ACHN (cell line): ENCODE results near the gene MEGF11.

Experiments
- DNase-seq: peaks from one replicate; pipeline ENCODE4 v3.0.0-alpha.2; 2015
- in situ Hi-C: cut with HindIII; loops from 2 replicates; pipeline ENCODE4 v1.10.0; 2017; ENCODE audit warnings: low sequenced_read_pairs, low pct_ligation_motif_present, low pct_unique_long_range_greater_than_20kb

The MEGF11 gene

DNA sequence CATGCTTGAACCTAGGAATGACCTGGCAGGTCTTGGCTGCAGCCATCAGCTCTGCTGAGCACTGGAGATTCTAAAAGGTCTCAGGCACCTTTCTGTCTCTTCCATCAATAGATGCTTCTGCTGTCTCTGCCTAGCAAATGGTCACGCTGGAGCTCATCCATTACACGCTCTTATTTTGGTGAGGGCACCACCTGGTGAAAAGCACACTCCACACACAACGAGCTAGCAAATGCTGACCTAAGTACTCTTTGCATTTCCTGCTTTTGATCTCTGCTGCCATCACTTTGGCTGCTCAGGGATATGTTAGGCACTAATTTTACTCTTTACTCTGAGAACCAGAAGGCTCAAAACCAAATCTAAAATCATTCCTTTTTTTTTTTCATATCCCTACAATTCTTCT lies 293.0 kb downstream of the MEGF11 start:
- in situ Hi-C loops = no loop called here
- DNase-seq = no peak

DNA sequence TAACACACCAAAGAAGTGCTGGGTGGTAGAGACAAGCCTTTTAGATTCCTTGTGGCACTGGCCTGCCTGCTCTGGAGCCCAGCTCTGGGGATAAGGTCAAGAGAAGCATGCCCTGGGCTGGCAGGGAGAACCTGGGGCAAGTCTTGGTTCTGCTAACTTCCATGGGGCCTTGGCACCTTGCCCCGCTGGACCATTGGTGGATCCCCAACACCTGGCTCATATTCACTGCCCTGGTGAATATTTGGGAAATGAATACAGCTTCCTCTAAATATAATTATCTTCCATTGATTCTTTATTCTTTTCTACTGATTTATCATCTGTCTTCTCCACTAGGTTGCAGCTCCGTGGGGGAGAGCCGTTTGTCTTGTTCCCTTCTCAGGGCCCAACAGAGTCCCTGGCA lies 294.7 kb downstream of the MEGF11 start:
- in situ Hi-C loops = no loop called here
- DNase-seq = no peak

DNA sequence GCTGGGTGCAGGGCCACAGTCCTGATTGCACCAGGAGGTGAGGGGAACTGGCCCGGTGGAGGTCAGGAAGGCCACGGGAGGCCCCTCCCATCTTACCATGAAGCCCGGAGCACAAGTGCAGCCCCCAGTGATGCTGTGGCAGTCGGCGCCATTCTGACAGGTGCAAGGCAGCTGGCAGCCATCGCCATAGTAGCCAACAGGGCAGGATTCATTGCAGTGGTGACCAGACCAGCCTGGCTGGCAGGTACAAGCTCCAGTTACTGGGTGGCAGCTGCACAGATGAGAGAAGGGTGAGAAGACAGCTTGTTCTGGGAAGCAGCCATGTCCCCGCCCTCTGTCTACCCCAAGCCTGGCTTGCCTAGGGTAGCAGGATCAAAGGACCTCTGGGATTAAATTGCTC lies 296.1 kb downstream of the MEGF11 start:
- DNase-seq = no peak
- in situ Hi-C loops = no loop called here

DNA sequence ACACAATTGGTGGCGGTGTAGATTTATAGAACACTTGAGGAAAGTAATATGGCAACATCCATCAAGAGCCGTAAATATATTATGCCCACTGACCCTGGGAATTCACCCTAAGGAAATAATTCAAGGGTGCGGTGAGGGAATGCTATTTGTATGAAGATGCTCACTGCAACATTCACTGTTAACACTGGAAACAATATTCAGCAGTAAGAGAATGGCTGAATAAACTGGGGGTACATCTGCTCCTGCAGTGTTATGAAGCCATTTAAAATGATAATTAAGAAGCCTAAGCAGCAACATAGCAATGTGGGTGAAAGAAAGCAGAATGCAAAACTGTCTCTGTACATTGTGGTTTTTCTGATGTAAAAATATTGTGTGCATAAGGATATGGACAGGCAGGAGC lies 296.7 kb downstream of the MEGF11 start:
- DNase-seq = no peak
- in situ Hi-C loops = no loop called here

DNA sequence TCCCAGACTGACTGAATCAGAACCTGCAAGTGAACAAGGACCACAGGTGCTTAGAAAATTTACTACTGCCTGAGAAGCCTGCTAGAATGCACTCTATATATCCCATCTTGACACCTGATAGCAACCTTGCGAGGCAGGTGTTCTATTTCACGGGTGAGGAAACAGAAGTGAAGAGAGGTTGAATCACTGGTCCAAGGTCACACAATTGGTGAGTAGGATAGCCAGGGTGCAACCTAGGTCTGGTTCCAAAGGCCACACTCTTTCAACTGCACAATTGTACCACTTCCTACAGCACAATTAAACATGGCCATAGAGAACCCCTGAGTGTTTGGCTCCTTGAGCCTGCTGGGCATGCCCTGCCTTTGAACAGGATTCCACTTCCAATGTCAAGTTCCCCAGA lies 297.2 kb downstream of the MEGF11 start:
- in situ Hi-C loops = no loop called here
- DNase-seq = no peak

DNA sequence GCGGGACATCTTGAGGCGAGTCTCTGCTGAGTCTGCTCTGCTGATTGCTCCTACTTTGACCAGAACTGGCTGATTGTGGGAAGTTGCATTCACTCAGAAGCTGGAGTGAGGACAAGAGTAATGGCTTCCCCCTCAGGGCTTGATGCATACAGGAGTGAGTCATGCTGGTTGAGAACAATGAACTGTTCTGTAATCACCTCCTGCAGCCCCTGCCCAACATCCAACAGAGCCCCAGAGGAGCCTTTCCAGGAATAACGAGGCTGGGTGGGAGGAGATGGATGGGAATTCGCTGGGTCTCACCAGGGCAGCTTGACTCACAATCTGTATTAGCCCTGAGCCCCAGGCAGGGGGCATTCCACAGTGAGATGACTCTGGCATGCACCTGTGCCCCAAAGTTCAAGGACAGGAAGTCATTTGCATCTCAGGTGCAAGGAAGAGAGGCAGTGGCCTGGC lies 299.2 kb downstream of the MEGF11 start:
- in situ Hi-C loops = no loop called here

DNA sequence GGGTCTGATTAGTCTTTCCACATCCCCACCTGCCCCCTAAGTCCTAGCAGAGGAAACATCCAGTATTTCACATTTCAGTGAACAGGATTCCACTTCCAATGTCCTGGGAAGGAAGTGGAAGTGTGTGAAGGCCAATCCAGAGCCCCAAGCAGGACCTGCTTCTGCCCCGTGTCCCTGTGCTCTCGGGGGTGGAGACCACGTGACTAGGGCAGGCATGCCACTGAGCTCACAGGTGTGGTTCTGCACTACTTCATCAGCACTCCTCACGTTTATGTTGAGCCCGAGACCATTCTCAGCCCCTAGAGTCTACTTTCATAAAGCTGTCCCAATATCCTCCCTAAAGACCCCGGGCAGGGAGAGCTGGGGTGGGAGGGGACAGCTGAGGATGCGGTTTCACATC lies 299.9 kb downstream of the MEGF11 start:
- no peak for DNase-seq
- in situ Hi-C loops = no loop called here

More for the DNA sequence above, 299.2 kb downstream of the MEGF11 start:
- no peak for DNase-seq

DNA sequence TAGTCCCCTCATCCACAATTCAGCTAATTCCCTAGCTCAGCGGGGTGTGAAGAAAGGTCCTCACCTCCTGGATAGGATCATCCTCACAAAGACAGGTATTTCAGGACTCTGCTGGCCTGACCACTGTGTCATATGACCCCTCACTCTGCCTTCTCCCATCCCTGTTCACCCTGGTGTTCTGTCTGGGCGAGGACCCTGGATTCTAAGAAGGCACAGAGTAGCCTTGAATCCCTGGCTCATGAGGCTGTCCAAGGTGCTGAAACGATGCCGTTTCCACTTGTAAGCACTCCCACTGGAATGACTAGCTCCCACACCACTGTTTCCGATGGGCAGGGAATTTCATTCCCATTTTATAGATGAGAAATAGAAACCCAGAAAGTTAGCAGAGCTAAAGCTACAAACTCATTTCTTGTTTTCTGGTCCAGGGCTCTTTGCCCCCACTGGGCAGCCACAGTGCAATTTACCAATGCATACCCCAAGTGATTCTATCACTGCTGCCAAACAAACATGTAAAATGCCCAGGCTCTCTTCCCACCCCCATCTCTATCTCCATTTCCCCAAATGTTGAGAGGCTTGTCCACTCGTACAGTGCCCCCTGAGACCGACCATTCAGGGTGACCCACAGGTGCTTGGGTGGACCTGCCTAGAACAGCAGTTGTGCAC lies 301.0 kb downstream of the MEGF11 start:
- in situ Hi-C loops = no loop called here
- DNase-seq = peak; percentile 57

DNA sequence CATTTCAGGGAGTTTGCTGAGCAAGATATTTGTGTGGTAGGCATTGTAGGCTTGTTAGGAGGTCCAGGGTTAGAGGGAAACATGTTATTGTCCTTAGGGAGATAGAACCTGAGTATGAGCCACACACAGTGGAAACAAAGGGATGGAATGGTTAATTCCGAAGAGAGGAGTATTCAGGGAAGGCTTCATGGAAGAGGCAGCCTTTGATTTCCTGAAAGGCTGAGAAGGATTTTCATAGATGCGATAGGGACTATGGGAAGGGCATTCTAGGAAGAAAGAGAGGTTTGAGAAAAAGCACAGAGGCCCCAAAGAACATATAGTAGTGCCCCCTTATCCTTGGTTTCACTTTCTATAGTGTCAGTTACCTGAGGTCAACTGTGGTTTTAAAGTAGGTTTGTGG lies 302.5 kb downstream of the MEGF11 start:
- no peak for DNase-seq
- in situ Hi-C loops = no loop called here

DNA sequence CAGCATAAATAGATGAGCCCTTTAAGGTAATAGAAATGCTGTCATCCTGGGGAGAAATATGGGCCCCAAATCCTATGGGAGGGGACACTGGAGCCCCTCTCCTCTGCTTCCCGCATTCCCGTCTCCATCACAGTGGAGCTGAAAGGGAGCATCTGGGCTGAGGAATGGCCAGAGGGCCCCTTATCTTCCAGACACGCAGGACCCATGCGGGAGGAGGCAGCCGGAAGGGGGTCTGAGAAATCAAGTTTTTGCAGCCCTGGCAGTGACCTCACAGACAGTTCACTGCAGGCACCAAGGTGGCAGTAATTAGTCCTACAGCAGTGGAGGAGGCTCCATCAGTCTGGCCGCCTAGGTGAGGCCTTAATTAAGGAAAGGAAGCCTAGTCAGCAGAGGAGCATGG lies 304.1 kb downstream of the MEGF11 start:
- no peak for DNase-seq
- in situ Hi-C loops = no loop called here

DNA sequence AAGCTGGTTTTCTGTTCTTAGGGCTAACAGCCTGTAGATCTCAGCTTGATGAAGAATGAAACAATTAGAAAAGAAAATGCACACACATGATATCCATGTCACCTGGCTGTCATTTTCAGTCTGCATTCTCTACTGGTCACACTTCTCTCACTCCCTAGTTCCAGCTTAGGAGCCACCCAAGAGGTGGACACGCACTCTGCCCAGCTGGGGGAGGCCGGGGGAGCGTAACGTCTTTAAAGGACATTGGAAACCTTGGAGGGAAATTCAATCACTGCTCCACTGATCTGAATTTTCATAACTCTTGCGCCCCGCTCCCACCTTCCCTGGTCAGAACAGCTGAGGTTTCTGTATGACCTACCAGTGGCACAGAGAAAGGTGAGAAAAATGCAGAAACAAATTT lies 304.5 kb downstream of the MEGF11 start:
- no peak for DNase-seq
- in situ Hi-C loops = no loop called here

DNA sequence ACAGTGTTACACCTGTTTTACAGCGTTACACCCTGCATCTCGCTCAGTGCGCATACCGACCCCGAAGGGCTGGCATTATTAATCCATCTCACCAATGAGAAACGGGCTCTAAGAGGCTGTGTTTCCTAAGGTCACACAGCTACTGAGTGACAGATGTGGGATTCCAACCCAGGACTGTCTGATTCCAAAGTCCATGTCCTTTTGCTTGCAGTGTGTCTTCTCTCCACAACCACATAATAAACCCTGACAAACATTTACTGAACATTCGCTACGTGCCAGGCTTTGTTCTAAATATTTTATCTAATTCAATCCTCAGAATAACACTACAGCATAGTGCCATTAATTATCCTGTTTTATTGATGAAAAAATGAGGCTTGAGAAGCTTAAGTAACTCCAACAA lies 305.2 kb downstream of the MEGF11 start:
- DNase-seq = no peak
- in situ Hi-C loops = no loop called here

DNA sequence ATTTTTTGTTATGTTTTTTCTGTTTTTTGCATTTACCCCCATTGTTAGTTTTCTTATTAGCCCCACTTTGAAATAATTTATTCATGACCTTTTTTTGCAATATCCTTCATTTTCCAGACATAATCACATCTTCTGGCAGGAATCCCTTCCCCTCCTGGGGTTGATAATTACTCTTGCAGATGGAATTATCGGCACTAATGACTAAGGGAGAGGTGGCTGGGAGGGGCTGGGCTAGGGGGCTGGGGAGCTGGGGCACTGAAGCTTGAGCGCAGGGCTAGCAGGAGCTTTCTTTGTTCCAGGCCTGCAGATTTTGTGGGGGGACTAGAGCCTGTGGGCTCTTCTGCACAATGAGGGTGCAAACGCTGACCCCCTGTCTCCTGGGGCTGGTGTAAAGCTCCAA lies 306.5 kb downstream of the MEGF11 start:
- in situ Hi-C loops = no loop called here
- no peak for DNase-seq

DNA sequence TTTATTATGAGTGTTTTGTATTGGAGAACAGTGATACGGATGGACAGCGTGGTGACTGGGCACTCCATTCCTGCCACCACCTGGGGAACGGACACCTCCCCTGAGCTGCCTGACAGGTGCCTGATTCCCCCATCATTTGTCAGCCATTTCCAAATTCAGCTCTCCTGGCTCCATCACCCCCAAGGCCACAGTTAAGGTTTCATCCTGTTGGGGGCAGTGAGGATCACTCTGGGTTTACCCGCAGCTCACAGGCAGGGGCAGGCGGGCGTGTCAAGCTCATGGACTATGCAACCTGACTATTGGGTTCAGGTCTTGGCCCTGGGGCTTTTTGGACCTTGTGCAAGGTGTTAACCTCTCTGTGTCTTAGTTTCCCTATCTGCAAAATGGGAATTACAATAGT lies 307.9 kb downstream of the MEGF11 start:
- DNase-seq = no peak
- in situ Hi-C loops = no loop called here

DNA sequence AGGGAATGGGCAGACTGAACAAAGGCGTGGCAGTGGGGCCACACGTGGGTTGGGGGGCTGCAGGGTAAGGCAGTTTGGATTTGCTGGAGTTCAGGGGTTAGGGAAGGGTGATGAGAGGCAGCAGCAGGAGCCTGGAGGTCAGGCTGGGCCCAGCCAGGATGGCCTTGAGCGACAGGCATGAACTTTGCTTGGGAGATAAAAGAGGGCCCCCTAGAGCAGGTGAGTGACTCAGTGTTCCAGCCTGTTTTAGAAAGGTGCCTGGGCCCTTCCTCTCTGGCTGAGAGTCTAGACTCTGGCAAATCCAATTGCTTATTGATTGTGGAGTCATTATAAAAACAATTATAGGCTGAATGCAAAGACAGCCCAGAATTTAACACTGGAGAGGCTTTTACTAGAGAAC lies 309.1 kb downstream of the MEGF11 start:
- no peak for DNase-seq
- in situ Hi-C loops = no loop called here

DNA sequence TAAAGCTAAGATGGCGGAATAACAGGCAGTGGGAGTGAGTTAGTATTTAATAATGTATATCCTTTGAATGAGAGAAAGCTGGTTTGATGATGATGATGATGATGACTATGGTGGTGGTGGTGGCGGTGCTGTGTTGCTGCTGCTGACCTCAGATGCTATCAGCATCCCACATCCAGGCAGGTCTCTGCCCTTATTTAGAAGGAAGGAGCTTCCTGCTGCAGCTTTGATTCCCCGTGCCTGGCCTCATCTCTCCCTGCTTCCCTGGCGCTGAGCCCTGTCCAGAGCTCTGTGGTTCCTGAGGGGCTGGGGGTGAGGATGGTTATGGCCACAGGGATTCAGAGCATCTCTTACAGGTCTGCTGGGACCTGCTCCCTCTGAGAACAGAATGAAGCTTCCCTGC lies 311.1 kb downstream of the MEGF11 start:
- in situ Hi-C loops = no loop called here
- DNase-seq = no peak

DNA sequence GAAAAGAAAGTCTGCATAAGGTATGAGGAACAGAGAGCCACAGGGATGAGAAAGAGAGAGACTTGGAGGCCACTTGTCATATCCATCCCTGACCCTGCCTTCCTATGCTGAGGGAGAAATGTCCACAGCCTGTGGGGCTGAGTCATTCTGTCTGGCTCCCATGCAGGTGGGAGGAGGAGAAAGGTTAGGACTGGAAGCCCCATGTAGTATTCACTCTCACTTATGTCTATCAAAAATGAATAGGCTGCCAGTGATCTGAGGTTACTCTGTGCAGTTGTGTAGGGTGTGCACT lies 313.0 kb downstream of the MEGF11 start:
- in situ Hi-C loops = no loop called here

DNA sequence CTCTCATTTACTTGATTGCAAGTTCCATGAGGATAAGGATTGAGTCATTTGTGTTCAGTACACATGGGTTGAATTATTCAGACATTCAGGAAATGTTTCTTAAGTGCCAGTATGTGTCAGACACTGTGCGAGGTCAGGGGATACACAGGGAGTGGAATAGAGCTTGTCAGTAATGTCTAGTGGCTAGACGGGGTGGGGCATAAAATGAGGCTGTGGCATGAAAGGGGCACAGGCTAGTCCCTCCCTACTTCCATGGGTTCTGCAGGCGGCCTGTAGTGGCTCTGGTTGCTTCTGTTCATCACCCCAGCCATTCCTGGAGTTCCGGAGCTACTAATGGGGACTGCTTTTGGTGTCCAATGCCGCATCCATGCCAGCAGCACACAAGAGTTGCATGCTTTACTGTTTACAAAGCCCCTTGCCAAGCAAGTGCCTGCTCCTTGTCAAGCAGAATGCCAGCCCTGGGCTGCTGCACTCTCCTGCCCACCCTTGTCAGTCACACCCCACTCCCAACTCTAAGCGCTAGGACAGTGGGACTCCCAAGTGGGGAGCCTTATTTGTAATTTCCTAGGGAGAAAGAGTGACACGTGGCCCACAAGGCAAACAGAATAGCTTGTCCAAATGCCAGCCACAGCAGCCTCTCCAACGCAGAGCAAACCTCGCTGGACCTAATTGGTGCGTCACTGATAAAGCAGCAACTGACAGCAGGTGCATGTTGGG lies 313.5 kb downstream of the MEGF11 start:
- peak; percentile 0 for DNase-seq
- in situ Hi-C loops = no loop called here

More for the DNA sequence above, 313.0 kb downstream of the MEGF11 start:
- DNase-seq = no peak

DNA sequence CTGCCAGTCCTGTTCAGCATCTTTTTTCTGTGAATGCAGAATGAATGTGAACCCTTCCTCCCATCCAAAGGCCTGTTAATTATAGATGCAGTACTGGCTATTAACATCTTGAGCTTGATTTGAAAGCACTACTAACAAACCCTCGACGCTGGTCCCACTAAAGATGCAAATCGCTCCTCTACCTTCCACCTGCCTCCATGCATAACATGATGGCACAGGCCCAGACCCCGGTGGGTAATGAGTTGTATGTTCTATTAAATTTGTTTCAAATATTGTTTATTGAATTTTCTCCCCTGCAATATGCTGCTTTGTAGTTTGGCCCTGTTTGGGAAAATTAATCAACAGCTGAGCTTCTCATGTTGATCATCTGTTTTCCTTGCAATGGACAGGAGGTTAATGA lies 314.9 kb downstream of the MEGF11 start:
- no peak for DNase-seq
- in situ Hi-C loops = no loop called here

DNA sequence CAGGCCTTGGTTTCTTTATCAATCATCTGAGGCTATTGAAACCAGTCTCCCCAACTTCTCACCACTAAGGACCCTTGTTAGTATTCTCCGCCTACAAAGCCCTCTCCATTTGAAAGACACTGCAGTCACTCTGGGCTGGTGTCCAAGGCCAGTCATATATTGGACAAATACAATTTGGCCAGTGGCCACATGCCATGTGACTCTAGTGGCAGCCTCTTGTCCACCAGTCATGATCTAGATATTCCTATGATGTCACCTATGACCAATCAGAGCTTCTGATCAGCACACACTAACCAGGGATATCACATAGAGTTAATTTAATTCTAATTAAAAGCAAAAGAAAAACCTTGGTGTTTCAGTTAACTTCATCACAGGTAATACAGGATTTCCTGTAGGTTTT lies 316.1 kb downstream of the MEGF11 start:
- no peak for DNase-seq

More for the DNA sequence above, 316.1 kb downstream of the MEGF11 start:
- in situ Hi-C loops = no loop called here
